ENCODE results near the gene GPC2.
A peak's percentile ranks its signal among the peaks of the same experiment; 100 is the strongest.
"Not testable (repeated sequence)": the region's sequence is repeated elsewhere in the genome, so short reads cannot be mapped to it uniquely, and the experiment has no call there.

Gene GPC2

DNA sequence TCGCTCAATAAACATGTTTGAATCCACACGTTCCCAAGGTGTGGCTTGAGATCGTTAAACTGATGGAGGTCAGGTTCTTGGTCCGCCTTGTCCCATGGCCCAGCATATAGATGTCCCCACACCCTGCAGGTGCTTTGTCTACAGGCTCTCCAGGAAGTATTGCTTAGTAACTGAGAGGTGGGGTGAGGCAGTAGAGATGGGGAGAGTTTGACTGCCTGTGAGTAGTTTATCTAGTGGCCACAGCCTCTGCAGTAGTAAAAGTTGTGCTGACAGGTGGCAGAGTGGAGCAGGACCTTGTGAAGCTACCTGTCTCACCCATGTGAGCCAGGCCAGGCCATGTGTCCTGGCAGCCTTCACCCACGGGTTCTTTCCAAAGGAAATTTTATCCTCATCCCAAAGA lies 37.2 kb upstream of the GPC2 start:
- H3K27me3 ChIP-seq (replicated peaks in 2 of 5; ENCODE audit: control insufficient read depth in 4 of 5, insufficient read depth in 5 of 5, low read length in 4 of 5); H3K27ac ChIP-seq (ENCODE audit: insufficient read depth in 1 of 2, low read depth in 1 of 2, low read length in 2 of 2, poor library complexity in 1 of 2, severe bottlenecking in 2 of 2); DNase-seq; H3K4me3 ChIP-seq (ENCODE audit: control insufficient read depth in 1 of 7, extremely low read depth in 1 of 7, insufficient read depth in 4 of 7, low read depth in 2 of 7, low read length in 6 of 7); POLR2A ChIA-PET; H3K9me3 ChIP-seq (ENCODE audit: control extremely low read depth in 1 of 5, control insufficient read depth in 4 of 5, insufficient read depth in 2 of 5, low read depth in 1 of 5, low read length in 4 of 5); H3K36me3 ChIP-seq (ENCODE audit: control insufficient read depth in 4 of 4, insufficient read depth in 4 of 4, low read length in 3 of 4): not testable (repeated sequence)
- CTCF ChIA-PET = interaction anchor here (1.7 kb wide), 1 partner anchor 19 kb away, joined by 5 read pairs; no protein-coding TSS in a partner anchor
- WGBS (ENCODE audit: insufficient coverage) = 100% methylated on average over 1 of the region's 5 CpGs
- H3K4me1 ChIP-seq (ENCODE audit: control extremely low read depth in 1 of 4, control insufficient read depth in 4 of 4, insufficient read depth in 4 of 4, low read length in 3 of 4) = peaks cover 0 to 11% (median 4%) of the 10 kb centered on the region in 4 experiments

DNA sequence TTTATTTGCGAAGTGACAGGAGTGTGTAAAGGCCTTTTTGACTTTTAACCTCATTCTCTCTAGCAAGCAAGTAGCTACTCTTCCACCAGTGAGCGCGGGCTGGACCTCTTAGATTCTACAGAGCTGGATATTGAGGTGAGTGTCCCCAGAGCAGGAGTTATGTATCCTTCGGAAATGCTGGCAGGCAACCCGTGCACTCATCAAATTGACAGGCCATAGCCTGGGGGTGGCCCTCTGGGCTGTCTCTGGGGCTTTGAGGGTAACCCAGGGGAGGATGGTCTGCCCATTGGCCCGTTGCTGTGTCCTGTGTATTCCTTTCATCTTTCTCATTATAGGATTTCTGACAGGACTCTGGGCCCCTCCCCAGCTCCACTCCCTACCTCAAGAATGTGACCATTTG lies 36.5 kb upstream of the GPC2 start:
- Histone ChIP-seq H3K27ac (ENCODE audit: insufficient read depth in 1 of 2, low read depth in 1 of 2, low read length in 2 of 2, poor library complexity in 1 of 2, severe bottlenecking in 2 of 2) (no peak overlapping the region), H3K27me3 (replicated peaks in 2 of 5; ENCODE audit: control insufficient read depth in 4 of 5, insufficient read depth in 5 of 5, low read length in 4 of 5) (no peaks in the 10 kb centered on the region), H3K9me3 (ENCODE audit: control extremely low read depth in 1 of 5, control insufficient read depth in 4 of 5, insufficient read depth in 2 of 5, low read depth in 1 of 5, low read length in 4 of 5) (no peaks in the 10 kb centered on the region), H3K4me1 (ENCODE audit: control extremely low read depth in 1 of 4, control insufficient read depth in 4 of 4, insufficient read depth in 4 of 4, low read length in 3 of 4) (peaks cover 0 to 11% (median 4%) of the 10 kb centered on the region in 4 experiments), H3K36me3 (ENCODE audit: control insufficient read depth in 4 of 4, insufficient read depth in 4 of 4, low read length in 3 of 4) (no peaks in the 10 kb centered on the region), H3K4me3 (ENCODE audit: control insufficient read depth in 1 of 7, extremely low read depth in 1 of 7, insufficient read depth in 4 of 7, low read depth in 2 of 7, low read length in 6 of 7) (no peak overlapping the region)
- 100% methylated on average over 3 of the region's 6 CpGs for WGBS (ENCODE audit: insufficient coverage)
- no peak for DNase-seq
- ChIA-PET CTCF (interaction anchor here (1.7 to 2.2 kb wide), 2 partner anchors 18 to 80 kb away, joined by 5 to 6 read pairs; no protein-coding TSS in a partner anchor), POLR2A (no interaction called here)

DNA sequence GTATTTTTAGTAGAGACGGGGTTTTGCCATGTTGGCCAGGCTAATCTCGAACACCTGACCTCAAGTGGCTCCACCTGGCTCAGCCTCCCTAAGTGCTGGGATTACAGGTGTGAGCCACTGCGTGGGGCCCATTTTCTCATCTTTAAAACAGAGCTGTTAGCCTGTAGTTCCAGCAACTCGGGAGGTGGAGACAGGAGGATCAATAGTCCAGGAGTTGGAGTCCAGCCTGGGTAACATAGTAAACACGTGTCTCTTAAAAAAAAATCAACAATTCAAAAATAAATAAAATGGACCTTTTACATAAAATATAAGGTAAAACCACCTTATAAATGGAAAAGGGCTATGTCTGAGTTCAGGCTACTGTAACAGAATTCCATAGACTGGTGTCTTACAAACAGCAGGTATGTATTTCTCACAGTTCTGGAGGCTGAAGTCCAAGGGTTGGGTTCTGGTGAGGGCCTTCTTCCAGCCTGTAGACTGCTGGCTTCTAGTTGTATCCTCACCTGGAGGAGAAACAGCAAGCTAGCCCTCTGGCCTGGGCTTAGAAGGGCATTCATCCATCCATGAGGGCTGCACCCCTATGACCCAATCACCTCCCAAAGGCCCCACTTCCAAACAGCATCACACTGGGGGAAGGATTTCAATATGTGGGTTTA lies 35.6 kb upstream of the GPC2 start:
- no peak for DNase-seq
- H3K4me1 ChIP-seq (ENCODE audit: control extremely low read depth in 1 of 4, control insufficient read depth in 4 of 4, insufficient read depth in 4 of 4, low read length in 3 of 4) = peaks cover 0 to 11% (median 4%) of the 10 kb centered on the region in 4 experiments
- POLR2A ChIA-PET = no interaction called here
- 91% methylated on average over 4 of the region's 5 CpGs for WGBS (ENCODE audit: insufficient coverage)
- H3K36me3 ChIP-seq (ENCODE audit: control insufficient read depth in 4 of 4, insufficient read depth in 4 of 4, low read length in 3 of 4) = no peaks in the 10 kb centered on the region
- CTCF ChIA-PET = interaction anchor here (1.7 to 2.2 kb wide), 2 partner anchors 18 to 79 kb away, joined by 5 to 6 read pairs; no protein-coding TSS in a partner anchor
- no peaks in the 10 kb centered on the region for H3K9me3 ChIP-seq (ENCODE audit: control extremely low read depth in 1 of 5, control insufficient read depth in 4 of 5, insufficient read depth in 2 of 5, low read depth in 1 of 5, low read length in 4 of 5)
- no peak overlapping the region for H3K4me3 ChIP-seq (ENCODE audit: control insufficient read depth in 1 of 7, extremely low read depth in 1 of 7, insufficient read depth in 4 of 7, low read depth in 2 of 7, low read length in 6 of 7)
- H3K27ac ChIP-seq (ENCODE audit: insufficient read depth in 1 of 2, low read depth in 1 of 2, low read length in 2 of 2, poor library complexity in 1 of 2, severe bottlenecking in 2 of 2) = no peak overlapping the region
- H3K27me3 ChIP-seq (replicated peaks in 2 of 5; ENCODE audit: control insufficient read depth in 4 of 5, insufficient read depth in 5 of 5, low read length in 4 of 5) = no peaks in the 10 kb centered on the region

DNA sequence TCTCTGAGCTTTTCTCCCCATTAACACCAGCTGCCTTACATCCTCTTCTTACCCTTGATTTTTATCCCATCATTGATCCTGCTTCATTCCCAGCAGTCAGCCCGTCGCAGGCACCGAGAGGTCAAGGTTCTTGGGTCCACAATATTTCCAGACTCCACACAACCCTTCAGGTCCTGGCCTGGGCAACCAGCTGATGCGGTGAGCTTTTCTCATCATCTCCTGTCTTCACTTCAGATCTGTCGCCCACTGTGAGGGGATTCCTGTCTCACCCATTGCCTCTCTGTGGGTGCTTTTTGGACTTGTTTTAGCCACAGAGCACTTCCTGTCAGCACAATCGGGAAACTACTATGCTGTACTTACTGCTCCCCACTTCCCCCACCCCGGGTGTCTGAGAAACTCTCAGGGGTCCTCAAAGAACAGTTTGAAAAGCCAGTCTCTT lies 34.2 kb upstream of the GPC2 start:
- CTCF ChIA-PET = interaction anchor here (1.0 to 3.3 kb wide), 5 partner anchors 11 to 80 kb away, joined by 3 to 14 read pairs (median 7); no protein-coding TSS in a partner anchor
- DNase-seq = peak in 2 of 3 donors; percentile 19 to 24
- Histone ChIP-seq H3K4me3 (ENCODE audit: control insufficient read depth in 1 of 7, extremely low read depth in 1 of 7, insufficient read depth in 4 of 7, low read depth in 2 of 7, low read length in 6 of 7) (no peak overlapping the region), H3K27me3 (replicated peaks in 2 of 5; ENCODE audit: control insufficient read depth in 4 of 5, insufficient read depth in 5 of 5, low read length in 4 of 5) (no peaks in the 10 kb centered on the region), H3K36me3 (ENCODE audit: control insufficient read depth in 4 of 4, insufficient read depth in 4 of 4, low read length in 3 of 4) (no peaks in the 10 kb centered on the region), H3K27ac (ENCODE audit: insufficient read depth in 1 of 2, low read depth in 1 of 2, low read length in 2 of 2, poor library complexity in 1 of 2, severe bottlenecking in 2 of 2) (no peak overlapping the region), H3K4me1 (ENCODE audit: control extremely low read depth in 1 of 4, control insufficient read depth in 4 of 4, insufficient read depth in 4 of 4, low read length in 3 of 4) (peaks cover 0 to 9% (median 4%) of the 10 kb centered on the region in 4 experiments), H3K9me3 (ENCODE audit: control extremely low read depth in 1 of 5, control insufficient read depth in 4 of 5, insufficient read depth in 2 of 5, low read depth in 1 of 5, low read length in 4 of 5) (no peaks in the 10 kb centered on the region)
- 71% methylated on average over 6 of the region's 7 CpGs for WGBS (ENCODE audit: insufficient coverage)
- POLR2A ChIA-PET = interaction anchor here (0.7 kb wide), 1 partner anchor 79 kb away, joined by 3 read pairs; no protein-coding TSS in a partner anchor

DNA sequence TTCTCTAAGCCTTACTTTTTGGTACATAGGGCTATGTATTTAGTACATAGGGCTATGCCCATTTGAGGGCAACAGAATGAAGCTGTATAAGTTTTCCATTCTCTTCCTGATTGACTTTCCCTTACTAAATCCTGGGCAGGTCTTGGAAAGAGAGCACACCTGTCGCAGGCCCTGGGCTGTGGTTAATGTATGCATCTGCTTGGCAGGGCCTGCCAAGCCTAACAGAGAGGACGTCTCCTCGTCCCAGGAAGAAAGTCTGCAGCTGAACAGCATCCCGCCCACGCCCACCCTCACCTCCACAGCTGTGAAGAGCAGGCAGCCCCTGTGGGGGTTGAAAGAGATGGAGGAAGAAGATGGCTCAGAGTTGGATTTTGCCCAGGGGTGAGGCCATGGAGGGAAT lies 33.6 kb upstream of the GPC2 start:
- Histone ChIP-seq H3K27ac (ENCODE audit: insufficient read depth in 1 of 2, low read depth in 1 of 2, low read length in 2 of 2, poor library complexity in 1 of 2, severe bottlenecking in 2 of 2) (no peak overlapping the region), H3K27me3 (replicated peaks in 2 of 5; ENCODE audit: control insufficient read depth in 4 of 5, insufficient read depth in 5 of 5, low read length in 4 of 5) (no peaks in the 10 kb centered on the region), H3K9me3 (ENCODE audit: control extremely low read depth in 1 of 5, control insufficient read depth in 4 of 5, insufficient read depth in 2 of 5, low read depth in 1 of 5, low read length in 4 of 5) (no peaks in the 10 kb centered on the region), H3K4me3 (ENCODE audit: control insufficient read depth in 1 of 7, extremely low read depth in 1 of 7, insufficient read depth in 4 of 7, low read depth in 2 of 7, low read length in 6 of 7) (no peak overlapping the region), H3K36me3 (ENCODE audit: control insufficient read depth in 4 of 4, insufficient read depth in 4 of 4, low read length in 3 of 4) (no peaks in the 10 kb centered on the region), H3K4me1 (ENCODE audit: control extremely low read depth in 1 of 4, control insufficient read depth in 4 of 4, insufficient read depth in 4 of 4, low read length in 3 of 4) (peaks cover 0 to 9% (median 4%) of the 10 kb centered on the region in 4 experiments)
- 80% methylated on average over 2 of the region's 5 CpGs for WGBS (ENCODE audit: insufficient coverage)
- CTCF ChIA-PET = interaction anchor here (1.0 to 3.3 kb wide), 8 partner anchors 10 to 140 kb away, joined by 3 to 14 read pairs (median 5); no protein-coding TSS in a partner anchor
- POLR2A ChIA-PET = interaction anchor here (0.7 kb wide), 1 partner anchor 78 kb away, joined by 3 read pairs; no protein-coding TSS in a partner anchor
- DNase-seq = no peak

DNA sequence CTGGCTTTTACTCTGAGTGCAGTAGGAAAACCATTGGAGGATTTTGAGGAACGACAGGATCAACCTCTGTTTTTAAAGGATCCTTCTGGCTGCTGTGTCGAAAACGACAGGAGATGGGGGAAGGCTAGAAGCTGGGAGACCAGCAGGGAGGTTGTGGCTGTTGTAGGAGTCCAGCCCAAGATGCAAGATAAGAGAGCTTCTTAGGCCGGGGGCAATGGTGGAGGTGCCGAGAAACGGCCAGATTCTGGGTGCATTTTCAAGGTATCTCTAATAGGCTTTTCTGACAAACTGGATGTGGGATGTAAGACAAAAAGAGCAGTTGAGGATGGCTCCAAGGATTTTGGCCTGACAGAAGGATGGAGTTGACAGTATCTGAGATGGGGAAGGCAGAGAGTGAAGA lies 32.3 kb upstream of the GPC2 start:
- DNase-seq = no peak
- Histone ChIP-seq H3K4me3 (ENCODE audit: control insufficient read depth in 1 of 7, extremely low read depth in 1 of 7, insufficient read depth in 4 of 7, low read depth in 2 of 7, low read length in 6 of 7) (no peak overlapping the region), H3K27me3 (replicated peaks in 2 of 5; ENCODE audit: control insufficient read depth in 4 of 5, insufficient read depth in 5 of 5, low read length in 4 of 5) (no peaks in the 10 kb centered on the region), H3K36me3 (ENCODE audit: control insufficient read depth in 4 of 4, insufficient read depth in 4 of 4, low read length in 3 of 4) (peaks cover 0 to 2% (median 0%) of the 10 kb centered on the region in 4 experiments), H3K4me1 (ENCODE audit: control extremely low read depth in 1 of 4, control insufficient read depth in 4 of 4, insufficient read depth in 4 of 4, low read length in 3 of 4) (peaks cover 0 to 9% (median 4%) of the 10 kb centered on the region in 4 experiments), H3K27ac (ENCODE audit: insufficient read depth in 1 of 2, low read depth in 1 of 2, low read length in 2 of 2, poor library complexity in 1 of 2, severe bottlenecking in 2 of 2) (no peak overlapping the region), H3K9me3 (ENCODE audit: control extremely low read depth in 1 of 5, control insufficient read depth in 4 of 5, insufficient read depth in 2 of 5, low read depth in 1 of 5, low read length in 4 of 5) (no peaks in the 10 kb centered on the region)
- 64% methylated on average over 6 of the region's 6 CpGs for WGBS (ENCODE audit: insufficient coverage)
- POLR2A ChIA-PET = no interaction called here
- CTCF ChIA-PET = interaction anchor here (1.3 to 3.3 kb wide), 4 partner anchors 15 to 77 kb away, joined by 4 to 12 read pairs (median 6); no protein-coding TSS in a partner anchor

DNA sequence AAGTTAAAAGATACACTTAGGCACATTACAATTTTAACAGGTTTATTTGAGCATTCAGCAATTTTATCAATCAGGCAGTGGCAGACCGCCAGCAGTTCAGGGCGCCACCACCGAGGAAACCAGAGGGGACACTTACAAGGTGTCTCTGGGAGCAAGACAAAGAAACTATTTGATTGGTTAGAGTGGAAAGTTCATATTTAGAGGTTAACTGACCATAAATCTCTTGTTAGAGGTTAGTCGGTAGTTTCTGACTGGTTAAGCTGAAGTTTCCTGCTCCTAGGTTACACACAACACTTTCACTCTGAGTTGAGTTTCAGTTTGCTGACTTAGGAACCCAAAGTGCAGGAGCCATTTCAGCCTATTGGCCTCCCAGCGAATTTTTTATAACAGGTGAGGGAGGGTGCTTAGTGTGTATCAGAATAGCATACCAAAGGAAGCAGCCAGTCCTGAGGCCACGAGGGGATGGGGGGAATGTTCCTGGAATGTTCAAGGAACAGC lies 31.8 kb upstream of the GPC2 start:
- DNase-seq = peak in 1 of 3 donors; percentile 15
- Histone ChIP-seq H3K27me3 (replicated peaks in 2 of 5; ENCODE audit: control insufficient read depth in 4 of 5, insufficient read depth in 5 of 5, low read length in 4 of 5) (no peaks in the 10 kb centered on the region), H3K4me1 (ENCODE audit: control extremely low read depth in 1 of 4, control insufficient read depth in 4 of 4, insufficient read depth in 4 of 4, low read length in 3 of 4) (peaks cover 0 to 9% (median 4%) of the 10 kb centered on the region in 4 experiments), H3K27ac (ENCODE audit: insufficient read depth in 1 of 2, low read depth in 1 of 2, low read length in 2 of 2, poor library complexity in 1 of 2, severe bottlenecking in 2 of 2) (no peak overlapping the region), H3K4me3 (ENCODE audit: control insufficient read depth in 1 of 7, extremely low read depth in 1 of 7, insufficient read depth in 4 of 7, low read depth in 2 of 7, low read length in 6 of 7) (no peak overlapping the region), H3K36me3 (ENCODE audit: control insufficient read depth in 4 of 4, insufficient read depth in 4 of 4, low read length in 3 of 4) (peaks cover 0 to 4% (median 0%) of the 10 kb centered on the region in 4 experiments), H3K9me3 (ENCODE audit: control extremely low read depth in 1 of 5, control insufficient read depth in 4 of 5, insufficient read depth in 2 of 5, low read depth in 1 of 5, low read length in 4 of 5) (no peaks in the 10 kb centered on the region)
- ChIA-PET CTCF (interaction anchor here (1.7 to 3.3 kb wide), 2 partner anchors 14 to 76 kb away, joined by 4 to 12 read pairs; no protein-coding TSS in a partner anchor), POLR2A (no interaction called here)
- 69% methylated on average over 6 of the region's 6 CpGs for WGBS (ENCODE audit: insufficient coverage)

Data from common myeloid progenitor, CD34-positive (primary cell).